ENCODE results near the gene NBPF20.
"Not testable (repeated sequence)": the region's sequence is repeated elsewhere in the genome, so short reads cannot be mapped to it uniquely, and the experiment has no call there.

The NBPF20 gene

GRCh38 chr1:145425436-145426029, at the start of gene NBPF20:
TSS of gene NBPF20 (minus strand) at chr1:145425603. CDS start at chr1:145405272, 20,331 bp downstream.
- Histone ChIP-seq H3K4me3 (ENCODE audit: low read length) (peak within 1 kb of the TSS; percentile 60), H3K27ac (ENCODE audit: low read depth, low read length) (no peak within 1 kb of the TSS), H3K36me3 (ENCODE audit: control insufficient read depth, insufficient read depth, low read length) (no peaks in the 10 kb centered on the region), H3K4me1 (ENCODE audit: control insufficient read depth, insufficient read depth, low read length) (no peaks in the 10 kb centered on the region), H3K9ac (ENCODE audit: low read length) (no peak within 1 kb of the TSS), H3K27me3 (ENCODE audit: control insufficient read depth, insufficient read depth, low read length) (no peaks in the 10 kb centered on the region)

- H3K4me1 ChIP-seq (ENCODE audit: control insufficient read depth, insufficient read depth, low read length); H3K4me3 ChIP-seq (ENCODE audit: low read length); H3K27ac ChIP-seq (ENCODE audit: low read depth, low read length); H3K9ac ChIP-seq (ENCODE audit: low read length); H3K36me3 ChIP-seq (ENCODE audit: control insufficient read depth, insufficient read depth, low read length); H3K27me3 ChIP-seq (ENCODE audit: control insufficient read depth, insufficient read depth, low read length): not testable (repeated sequence)
Measured at GRCh38 chr1:145474837-145475368, 49.5 kb upstream of the NBPF20 start.

- not testable (repeated sequence) for H3K27me3 ChIP-seq (ENCODE audit: control insufficient read depth, insufficient read depth, low read length); H3K9ac ChIP-seq (ENCODE audit: low read length); H3K4me3 ChIP-seq (ENCODE audit: low read length); H3K4me1 ChIP-seq (ENCODE audit: control insufficient read depth, insufficient read depth, low read length); H3K27ac ChIP-seq (ENCODE audit: low read depth, low read length); H3K36me3 ChIP-seq (ENCODE audit: control insufficient read depth, insufficient read depth, low read length)
Measured at GRCh38 chr1:145472731-145473130, 47.3 kb upstream of the NBPF20 start.

- H3K27ac ChIP-seq (ENCODE audit: low read depth, low read length); H3K9ac ChIP-seq (ENCODE audit: low read length); H3K27me3 ChIP-seq (ENCODE audit: control insufficient read depth, insufficient read depth, low read length); H3K4me1 ChIP-seq (ENCODE audit: control insufficient read depth, insufficient read depth, low read length); H3K36me3 ChIP-seq (ENCODE audit: control insufficient read depth, insufficient read depth, low read length); H3K4me3 ChIP-seq (ENCODE audit: low read length): not testable (repeated sequence)
Measured at GRCh38 chr1:145471365-145471764, 46.0 kb upstream of the NBPF20 start.

GRCh38 chr1:145465405-145466144, 40.2 kb upstream of the NBPF20 start:
- not testable (repeated sequence) for H3K27me3 ChIP-seq (ENCODE audit: control insufficient read depth, insufficient read depth, low read length); H3K9ac ChIP-seq (ENCODE audit: low read length); H3K4me1 ChIP-seq (ENCODE audit: control insufficient read depth, insufficient read depth, low read length); H3K27ac ChIP-seq (ENCODE audit: low read depth, low read length); H3K36me3 ChIP-seq (ENCODE audit: control insufficient read depth, insufficient read depth, low read length)
- H3K4me3 ChIP-seq (ENCODE audit: low read length), result peak overlapping the region; percentile 52

- not testable (repeated sequence) for H3K4me1 ChIP-seq (ENCODE audit: control insufficient read depth, insufficient read depth, low read length); H3K36me3 ChIP-seq (ENCODE audit: control insufficient read depth, insufficient read depth, low read length); H3K27ac ChIP-seq (ENCODE audit: low read depth, low read length); H3K9ac ChIP-seq (ENCODE audit: low read length); H3K27me3 ChIP-seq (ENCODE audit: control insufficient read depth, insufficient read depth, low read length)
- peak overlapping the region; percentile 52 for H3K4me3 ChIP-seq (ENCODE audit: low read length)
Measured at GRCh38 chr1:145464708-145465336, 39.4 kb upstream of the NBPF20 start.

GRCh38 chr1:145464017-145464416, 38.6 kb upstream of the NBPF20 start:
- not testable (repeated sequence) for H3K27me3 ChIP-seq (ENCODE audit: control insufficient read depth, insufficient read depth, low read length); H3K9ac ChIP-seq (ENCODE audit: low read length); H3K4me3 ChIP-seq (ENCODE audit: low read length); H3K4me1 ChIP-seq (ENCODE audit: control insufficient read depth, insufficient read depth, low read length); H3K36me3 ChIP-seq (ENCODE audit: control insufficient read depth, insufficient read depth, low read length); H3K27ac ChIP-seq (ENCODE audit: low read depth, low read length)

GRCh38 chr1:145460684-145461083, 35.3 kb upstream of the NBPF20 start:
- H3K36me3 ChIP-seq (ENCODE audit: control insufficient read depth, insufficient read depth, low read length); H3K4me1 ChIP-seq (ENCODE audit: control insufficient read depth, insufficient read depth, low read length); H3K27me3 ChIP-seq (ENCODE audit: control insufficient read depth, insufficient read depth, low read length); H3K27ac ChIP-seq (ENCODE audit: low read depth, low read length); H3K9ac ChIP-seq (ENCODE audit: low read length); H3K4me3 ChIP-seq (ENCODE audit: low read length): not testable (repeated sequence)

- not testable (repeated sequence) for H3K27ac ChIP-seq (ENCODE audit: low read depth, low read length); H3K4me1 ChIP-seq (ENCODE audit: control insufficient read depth, insufficient read depth, low read length); H3K27me3 ChIP-seq (ENCODE audit: control insufficient read depth, insufficient read depth, low read length); H3K4me3 ChIP-seq (ENCODE audit: low read length); H3K36me3 ChIP-seq (ENCODE audit: control insufficient read depth, insufficient read depth, low read length); H3K9ac ChIP-seq (ENCODE audit: low read length)
Measured at GRCh38 chr1:145460048-145460447, 34.6 kb upstream of the NBPF20 start.

GRCh38 chr1:145459591-145459990, 34.2 kb upstream of the NBPF20 start:
- H3K4me3 ChIP-seq (ENCODE audit: low read length); H3K4me1 ChIP-seq (ENCODE audit: control insufficient read depth, insufficient read depth, low read length): not testable (repeated sequence)

GRCh38 chr1:145459063-145459462, 33.7 kb upstream of the NBPF20 start:
- not testable (repeated sequence) for H3K9ac ChIP-seq (ENCODE audit: low read length); H3K36me3 ChIP-seq (ENCODE audit: control insufficient read depth, insufficient read depth, low read length); H3K27ac ChIP-seq (ENCODE audit: low read depth, low read length); H3K27me3 ChIP-seq (ENCODE audit: control insufficient read depth, insufficient read depth, low read length); H3K4me1 ChIP-seq (ENCODE audit: control insufficient read depth, insufficient read depth, low read length); H3K4me3 ChIP-seq (ENCODE audit: low read length)

More at GRCh38 chr1:145459591-145459990, 34.2 kb upstream of the NBPF20 start:
- not testable (repeated sequence) for H3K27me3 ChIP-seq (ENCODE audit: control insufficient read depth, insufficient read depth, low read length); H3K9ac ChIP-seq (ENCODE audit: low read length); H3K27ac ChIP-seq (ENCODE audit: low read depth, low read length); H3K36me3 ChIP-seq (ENCODE audit: control insufficient read depth, insufficient read depth, low read length)

GRCh38 chr1:145454824-145455177, 29.4 kb upstream of the NBPF20 start:
- not testable (repeated sequence) for H3K27ac ChIP-seq (ENCODE audit: low read depth, low read length); H3K9ac ChIP-seq (ENCODE audit: low read length); H3K36me3 ChIP-seq (ENCODE audit: control insufficient read depth, insufficient read depth, low read length); H3K4me1 ChIP-seq (ENCODE audit: control insufficient read depth, insufficient read depth, low read length); H3K4me3 ChIP-seq (ENCODE audit: low read length); H3K27me3 ChIP-seq (ENCODE audit: control insufficient read depth, insufficient read depth, low read length)

Data from rectal smooth muscle tissue (tissue), 1 donor.